GM12878 (cell line): ENCODE data around the gene NCBP3. TPM values are rescaled to one million over a fixed set of nuclear protein-coding genes. Genes with fewer than 3 reads are reported as not detected.
A peak's percentile ranks its signal among the peaks of the same experiment; 100 is the strongest.
"Not testable (repeated sequence)": the region's sequence is repeated elsewhere in the genome, so short reads cannot be mapped to it uniquely, and the experiment has no call there.

Experiments
- ATAC-seq: fragments of 200-7000 bp; cut with Tn5 transposase; 3 replicates; pipeline ENCODE4 v1.9.1; 2020; ENCODE audit warnings: mild to moderate bottlenecking, moderate library complexity
- BruUV-seq: library from RNA; stranded (reverse); fragments of 400-500 nt; replicated peaks from 2 replicates; lab custom pipeline; 2021; lab: Mats Ljungman, UMichigan
- CTCF ChIA-PET: fragments of 300-600 bp; sonication (Branson Sonifier 250); formaldehyde crosslinking; extraction: SDS; loops from one replicate; lab custom pipeline; 2021; ENCODE audit warnings: inconsistent platforms; lab: Yijun Ruan, JAX
- POLR2A ChIA-PET: fragments of 350-600 bp; formaldehyde crosslinking; extraction: SDS; loops from one replicate; lab custom pipeline; 2021; ENCODE audit warnings: inconsistent platforms; lab: Charles Lee
- RAD21 ChIA-PET: fragments of 300-600 bp; sonication (Branson Sonifier 250); formaldehyde crosslinking; loops from one replicate; lab custom pipeline; 2023; ENCODE audit warnings: antibody characterized with exemption; ENCODE audit not compliant: unreplicated experiment; lab: Charles Lee
- SMC1A ChIA-PET: fragments of 300-600 bp; sonication (Branson Sonifier 250); formaldehyde crosslinking; loops from one replicate; lab custom pipeline; 2023; ENCODE audit not compliant: unreplicated experiment, uncharacterized antibody; lab: Charles Lee
- DNase-seq: peaks from one replicate; pipeline ENCODE4 v3.0.0-alpha.2; 2011; ENCODE audit warnings: low read depth, low spot score
- FAIRE-seq: peaks from 3 replicates; lab custom pipeline; 2011; peaks lifted over from hg19 to GRCh38; lab: Jason Lieb, UNC
- H2AFZ ChIP-seq: 2 replicates; pipeline ENCODE4 v1.6.0; 2011; ENCODE audit warnings: low read depth, low read length, control low read depth; ENCODE audit not compliant: control insufficient read depth
- H3K27ac ChIP-seq: 2 replicates; pipeline ENCODE4 v1.5.1; 2011; ENCODE audit warnings: control low read depth; ENCODE audit not compliant: control insufficient read depth, insufficient read depth
- H3K27me3 ChIP-seq, 2 experiments: replicated peaks in 1 of 2; 2 replicates each; pipeline versions ENCODE4 v1.6.0 to v1.6.1; 2011; ENCODE audit warnings: low read length in 1 of 2; ENCODE audit not compliant: control insufficient read depth in 2 of 2, insufficient read depth in 2 of 2
- H3K36me3 ChIP-seq, 2 experiments: 2 replicates each; pipeline ENCODE4 v1.5.1; 2011; ENCODE audit warnings: low read length in 1 of 2; ENCODE audit not compliant: control insufficient read depth in 2 of 2, insufficient read depth in 2 of 2
- H3K4me1 ChIP-seq: 2 replicates; pipeline ENCODE4 v1.6.1; 2011; ENCODE audit warnings: mild to moderate bottlenecking, low read length, moderate library complexity, mixed read lengths; ENCODE audit not compliant: control insufficient read depth, insufficient read depth
- H3K4me2 ChIP-seq: 2 replicates; pipeline ENCODE4 v1.6.0; 2011; ENCODE audit warnings: control low read depth; ENCODE audit not compliant: control insufficient read depth, insufficient read depth
- H3K4me3 ChIP-seq: fragments of 200-600 bp; sonication (generic); 2 replicates; pipeline ENCODE4 v1.5.1; 2016
- H3K79me2 ChIP-seq: 2 replicates; pipeline ENCODE4 v1.6.0; 2011; ENCODE audit warnings: low read length; ENCODE audit not compliant: control insufficient read depth, insufficient read depth
- H3K9ac ChIP-seq: 2 replicates; pipeline ENCODE4 v1.8.0; 2011; ENCODE audit warnings: low read length, control low read depth, mixed read lengths; ENCODE audit not compliant: control insufficient read depth, insufficient read depth
- H3K9me3 ChIP-seq: replicated peaks from 3 replicates; pipeline ENCODE4 v1.5.1; 2011; ENCODE audit warnings: mild to moderate bottlenecking, low read length; ENCODE audit not compliant: control insufficient read depth, insufficient read depth
- H4K20me1 ChIP-seq: 2 replicates; pipeline ENCODE4 v1.6.0; 2011; ENCODE audit not compliant: control insufficient read depth, insufficient read depth
- ASH2L ChIP-seq: fragments of 300-600, 200-600 bp; sonication (generic); IDR thresholded peaks from 2 replicates; pipeline ENCODE4 v1.6.1; 2017; ENCODE audit warnings: low read depth, mild to moderate bottlenecking, borderline replicate concordance
- NR2F1 ChIP-seq: fragments of 450-650 bp; conservative IDR thresholded peaks from 2 replicates; pipeline ENCODE4 v1.6.1; 2017; ENCODE audit warnings: mild to moderate bottlenecking
- PBX3 ChIP-seq: IDR thresholded peaks from 2 replicates; pipeline ENCODE4 v1.6.1; 2011; ENCODE audit warnings: mild to moderate bottlenecking, low read depth, low read length, moderate library complexity; ENCODE audit not compliant: insufficient replicate concordance
- WGBS: methylation state at CpG from one replicate; pipeline ENCODE4 v1.1.6; 2016; ENCODE audit warnings: low lambda C conversion rate; ENCODE audit not compliant: insufficient replicate concordance, insufficient coverage; ENCODE audit errors: missing lambda C conversion rate; 5-methylcytosine and 5-hydroxymethylcytosine counted together
- in situ Hi-C: fragments of 300-500 bp; cut with MboI; formaldehyde crosslinking; loops from 9 replicates; pipeline ENCODE4 v1.14.3; 2018; ENCODE audit warnings: mixed read lengths
- intact Hi-C: fragments of 100-400 bp; cut with micrococcal nuclease; formaldehyde crosslinking; loops from one replicate; pipeline ENCODE4 v1.14.2; 2022; ENCODE audit not compliant: unreplicated experiment
- polyA plus RNA-seq, 11 experiments: library from polyadenylated mRNA; depleted of rRNA in 4 of 11; unstranded in 6 of 11; stranded (reverse) in 5 of 11; fragments of >200 nt; fragmentation: Nextera tagmentation in 4 of 11; fragmentation: Illumina TruSeq in 1 of 11; extraction: Ambion mirVana in 4 of 11; extraction: Trizol in 1 of 11; gene quantifications; 1 replicate in 1 of 11; 2 replicates in 10 of 11; pipeline versions ENCODE4 v1.2.1 to v1.2.3, GENCODE V29; 2011 to 2016; ENCODE audit warnings: inconsistent platforms in 2 of 11, missing spikeins in 2 of 11, low read depth in 1 of 11
- total RNA-seq, 4 experiments: library from RNA; depleted of rRNA in 3 of 4; stranded (reverse); fragments of >200 nt in 3 of 4; fragmentation: Illumina TruSeq in 1 of 4; extraction: Trizol in 1 of 4; gene quantifications; 2 replicates each; pipeline versions ENCODE4 v1.2.1 to v1.2.3, GENCODE V29; 2013 to 2021

The NCBP3 gene
- total and polyA plus RNA-seq, 10 of the 15 experiments (the other 5 are each of a cell fraction or from before 2014, with no cell fraction given): 5.2 to 32.0 (median 23.2) TPM

- H4K20me1 ChIP-seq: no peaks in the 10 kb centered on the region
- intact Hi-C loops (no loop called here), in situ Hi-C loops (no loop called here)
- H3K79me2 ChIP-seq: peaks cover 22% of the 10 kb centered on the region
- FAIRE-seq: peak; percentile 88
- peak overlapping the region; percentile 95 for H3K9ac ChIP-seq
- BruUV-seq: TSS peak; percentile 72
- H3K4me1 ChIP-seq: peaks cover 17% of the 10 kb centered on the region
- ChIA-PET POLR2A (interaction anchor here (0.6 to 1.0 kb wide), 3 partner anchors 60 to 229 kb away, joined by 3 read pairs; no protein-coding TSS in a partner anchor), SMC1A (interaction anchor here (0.7 to 6.5 kb wide), 10 partner anchors 12 to 228 kb away, joined by 3 to 79 read pairs (median 4); no protein-coding TSS in a partner anchor), CTCF (interaction anchor here (0.7 to 4.9 kb wide), 27 partner anchors 8 to 298 kb away, joined by 3 to 115 read pairs (median 4); partner anchors contain the start of genes CAMKK1, CYB5D2 and ZZEF1), RAD21 (interaction anchor here (0.7 to 4.3 kb wide), 8 partner anchors 18 to 518 kb away, joined by 3 to 59 read pairs (median 8); no protein-coding TSS in a partner anchor)
- WGBS: 0% methylated on average over 8 of the region's 8 CpGs
- H3K4me3 ChIP-seq: peak overlapping the region; percentile 96
- peak overlapping the region; percentile 88 for H3K4me2 ChIP-seq
- ATAC-seq: peak; percentile 61
- peak overlapping the region; percentile 83 for H2AFZ ChIP-seq
- H3K36me3 ChIP-seq: peaks cover 0 to 9% of the 10 kb centered on the region in 2 experiments; a peak in 3 of 4 replicates
- H3K9me3 ChIP-seq: no peaks in the 10 kb centered on the region
- no peak for DNase-seq
- peak overlapping the region; percentile 79 for H3K27ac ChIP-seq
- TF ChIP-seq PBX3: no peak
- TF ChIP-seq NR2F1: peak; percentile 4; the same call in 1 of the 2 replicates
- no peak for TF ChIP-seq ASH2L
- no peaks in the 10 kb centered on the region; a peak in 1 of 4 replicates for H3K27me3 ChIP-seq
These were observed 790 bp downstream of the NCBP3 start for GRCh38 chr17:3845291-3845620.

DNA sequence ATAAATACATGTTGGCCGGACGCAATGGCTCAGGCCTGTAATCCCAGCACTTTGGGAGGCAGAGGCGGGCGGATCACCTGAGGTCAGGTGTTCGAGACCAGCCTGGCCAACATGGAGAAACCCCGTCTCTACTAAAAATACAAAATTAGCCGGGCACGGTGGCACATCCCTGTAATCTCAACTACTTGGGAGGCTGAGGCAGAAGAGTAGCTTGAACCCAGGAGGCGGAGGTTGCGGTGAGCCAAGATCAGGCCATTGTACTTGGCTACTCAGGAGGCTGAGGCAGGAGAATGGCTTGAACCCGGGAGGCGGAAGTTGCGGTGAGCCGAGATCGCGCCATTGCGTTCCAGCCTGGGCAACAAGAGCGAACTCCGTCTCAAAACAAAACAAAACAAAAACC is 1.5 kb downstream of the NCBP3 start:
- H3K27me3 ChIP-seq, intact Hi-C loops, BruUV-seq, H3K27ac ChIP-seq, POLR2A ChIA-PET, H3K9ac ChIP-seq, ATAC-seq, FAIRE-seq, H3K9me3 ChIP-seq, DNase-seq, H2AFZ ChIP-seq, in situ Hi-C loops, H4K20me1 ChIP-seq: not testable (repeated sequence)
- 90% methylated on average over 19 of the region's 19 CpGs for WGBS
- SMC1A ChIA-PET: interaction anchor here (0.6 to 6.5 kb wide), 11 partner anchors 13 to 229 kb away, joined by 3 to 79 read pairs (median 4); no protein-coding TSS in a partner anchor
- Histone ChIP-seq H3K36me3 (peaks cover 1 to 15% of the 10 kb centered on the region in 2 experiments), H3K4me2 (peak overlapping the region; percentile 88), H3K79me2 (peaks cover 22% of the 10 kb centered on the region), H3K4me1 (peaks cover 17% of the 10 kb centered on the region), H3K4me3 (peak overlapping the region; percentile 96; the same call in 1 of the 2 replicates)
- RAD21 ChIA-PET: interaction anchor here (0.6 to 4.3 kb wide), 6 partner anchors 70 to 231 kb away, joined by 3 to 59 read pairs (median 8); no protein-coding TSS in a partner anchor
- CTCF ChIA-PET: interaction anchor here (0.9 to 4.9 kb wide), 30 partner anchors 8 to 356 kb away, joined by 3 to 115 read pairs (median 5); partner anchors contain the start of genes CYB5D2, HASPIN and ZZEF1
